GM12878 (cell line): Measurements from ENCODE around the gene NT5DC3.

Source experiments
- CBFB ChIP-seq: IDR thresholded peaks from 2 replicates; pipeline ENCODE4 v1.6.1; 2016; ENCODE audit warnings: antibody characterized with exemption, low read depth
- CTCF ChIP-seq, 3 experiments: IDR thresholded peaks in 2 of 3; conservative IDR thresholded peaks in 1 of 3; 2 replicates each; pipeline ENCODE4 v1.5.1; 2011; ENCODE audit warnings: low read depth in 3 of 3, low read length in 3 of 3, mild to moderate bottlenecking in 3 of 3, control low read depth in 2 of 3, moderate library complexity in 2 of 3, inconsistent platforms in 1 of 3, mixed read lengths in 1 of 3; ENCODE audit not compliant: control insufficient read depth in 2 of 3, insufficient read depth in 1 of 3; ENCODE audit errors: extremely low read depth in 1 of 3
- EZH2 ChIP-seq: IDR thresholded peaks from 2 replicates; pipeline ENCODE4 v1.6.1; 2012; ENCODE audit warnings: low read depth, mild to moderate bottlenecking, control low read depth, inconsistent platforms, low read length, borderline replicate concordance; ENCODE audit not compliant: control insufficient read depth
- JUND ChIP-seq: IDR thresholded peaks from 2 replicates; pipeline ENCODE4 v1.6.1; 2012; ENCODE audit warnings: low read depth, mild to moderate bottlenecking, low read length, improper control_type of control experiment, moderate library complexity
- MAX ChIP-seq: IDR thresholded peaks from 2 replicates; pipeline ENCODE4 v1.6.1; 2012; ENCODE audit warnings: low read depth, low read length, improper control_type of control experiment
- NRF1 ChIP-seq: conservative IDR thresholded peaks from 2 replicates; pipeline ENCODE4 v1.6.1; 2011; ENCODE audit warnings: mild to moderate bottlenecking, low read depth, low read length, improper control_type of control experiment
- POLR2A ChIP-seq: IDR thresholded peaks from 2 replicates; pipeline ENCODE4 v1.6.1; 2011; ENCODE audit warnings: low read depth, mild to moderate bottlenecking, low read length
- POLR2AphosphoS2 ChIP-seq: IDR thresholded peaks from 2 replicates; pipeline ENCODE4 v1.6.1; 2011; ENCODE audit warnings: low read depth, mild to moderate bottlenecking, low read length, improper control_type of control experiment, moderate library complexity
- TAF1 ChIP-seq: IDR thresholded peaks from 2 replicates; pipeline ENCODE4 v1.6.1; 2011; ENCODE audit warnings: mild to moderate bottlenecking, low read depth, low read length, borderline replicate concordance
- ZNF24 ChIP-seq: fragments of 450-650 bp; IDR thresholded peaks from 2 replicates; pipeline ENCODE4 v1.6.1; 2017; ENCODE audit warnings: antibody characterized with exemption, mild to moderate bottlenecking

GRCh38 chr12:103809154-103809553 lies 31.9 kb downstream of the NT5DC3 start:
- no peak for TF ChIP-seq CTCF (IDR thresholded peaks at IDR 0.05 in 2 of 3, conservative IDR thresholded peaks at IDR 0.05 in 1 of 3; ENCODE audit: control insufficient read depth in 2 of 3, extremely low read depth in 1 of 3, insufficient read depth in 1 of 3, low read depth in 3 of 3, low read length in 3 of 3)
- no peak for TF ChIP-seq TAF1
- TF ChIP-seq CBFB, result no peak
- no peak for TF ChIP-seq MAX
- no peak for TF ChIP-seq POLR2A
- TF ChIP-seq POLR2AphosphoS2, result no peak
- TF ChIP-seq NRF1, result no peak
- TF ChIP-seq ZNF24, result no peak
- no peak for TF ChIP-seq JUND
- no peak for TF ChIP-seq EZH2
